Fibroblast of lung (primary cell): ENCODE measurements around the gene EML1. TPM values are rescaled to one million over a fixed set of nuclear protein-coding genes. Genes with fewer than 3 reads are reported as not detected.
"Not testable (repeated sequence)": the region's sequence is repeated elsewhere in the genome, so short reads cannot be mapped to it uniquely, and the experiment has no call there.

ENCODE experiments used
- DNase-seq, 2 donors: peaks; one replicate each; pipeline versions ENCODE4 v3.0.0 to v3.0.0-alpha.2; 2010; ENCODE audit warnings: low read depth in 2 of 2
- H2AFZ ChIP-seq: 2 replicates; pipeline ENCODE4 v1.5.1; 2012; ENCODE audit warnings: low read length, control low read depth, inconsistent platforms
- H3K27ac ChIP-seq: 2 replicates; pipeline ENCODE4 v1.5.1; 2011; ENCODE audit warnings: low read length, control low read depth; ENCODE audit not compliant: insufficient read depth
- H3K27me3 ChIP-seq: 2 replicates; pipeline ENCODE4 v1.5.1; 2011; ENCODE audit warnings: mild to moderate bottlenecking, low read length; ENCODE audit not compliant: control insufficient read depth, insufficient read depth
- H3K36me3 ChIP-seq: 2 replicates; pipeline ENCODE4 v1.5.1; 2011; ENCODE audit warnings: low read length; ENCODE audit not compliant: control insufficient read depth, insufficient read depth
- H3K4me1 ChIP-seq: 2 replicates; pipeline ENCODE4 v1.5.1; 2011; ENCODE audit warnings: low read length; ENCODE audit not compliant: control insufficient read depth, insufficient read depth; ENCODE audit errors: extremely low read depth
- H3K4me2 ChIP-seq: 2 replicates; pipeline ENCODE4 v1.5.1; 2011; ENCODE audit warnings: low read length, control low read depth; ENCODE audit not compliant: insufficient read depth; ENCODE audit errors: extremely low read depth
- H3K4me3 ChIP-seq, 4 experiments: fragments of 200-600 bp in 1 of 4; sonication (generic) in 1 of 4; replicated peaks in 1 of 4; 2 replicates each; pipeline ENCODE4 v1.5.1; 2011 to 2016; ENCODE audit warnings: low read length in 4 of 4, low read depth in 3 of 4, mild to moderate bottlenecking in 3 of 4, control low read depth in 2 of 4, inconsistent platforms in 1 of 4, mixed read lengths in 1 of 4; ENCODE audit not compliant: insufficient read depth in 1 of 4; ENCODE audit errors: control extremely low read depth in 1 of 4
- H3K79me2 ChIP-seq: 2 replicates; pipeline ENCODE4 v1.5.1; 2012; ENCODE audit warnings: mild to moderate bottlenecking, low read length, inconsistent platforms; ENCODE audit not compliant: control insufficient read depth, insufficient read depth
- H3K9ac ChIP-seq: 2 replicates; pipeline ENCODE4 v1.5.1; 2011; ENCODE audit warnings: mild to moderate bottlenecking, low read length, control low read depth; ENCODE audit not compliant: insufficient read depth
- H3K9me3 ChIP-seq: 2 replicates; pipeline ENCODE4 v1.5.1; 2012; ENCODE audit warnings: low read depth, low read length; ENCODE audit not compliant: control insufficient read depth, insufficient read depth
- H4K20me1 ChIP-seq: 2 replicates; pipeline ENCODE4 v1.5.1; 2011; ENCODE audit warnings: low read length; ENCODE audit not compliant: control insufficient read depth, insufficient read depth; ENCODE audit errors: extremely low read depth
- EZH2 ChIP-seq: IDR thresholded peaks from 2 replicates; pipeline ENCODE4 v1.5.1; 2012; ENCODE audit warnings: low read length, control low read depth, mild to moderate bottlenecking; ENCODE audit errors: missing control alignments
- polyA plus RNA-seq, 2 donors: library from polyadenylated mRNA; depleted of rRNA in 1 of 2; stranded (reverse) in 1 of 2; unstranded in 1 of 2; fragments of >200 nt; gene quantifications; 2 replicates each; pipeline ENCODE4 v1.2.1, GENCODE V29; 2011 to 2012; ENCODE audit warnings: missing spikeins in 1 of 2
- total RNA-seq: library from RNA; depleted of rRNA; stranded (reverse); fragments of >200 nt; gene quantifications from 2 replicates; pipeline ENCODE4 v1.2.1, GENCODE V29; 2014
- TF ChIP-seq, protein P1 (sequence below), 2 donors: IDR thresholded peaks in 1 of 2; conservative IDR thresholded peaks in 1 of 2; 1 replicate in 1 of 2; 2 replicates in 1 of 2; pipeline ENCODE4 v1.5.1; 2011 to 2012; ENCODE audit warnings: low read length in 2 of 2, control low read depth in 1 of 2, inconsistent platforms in 1 of 2, low read depth in 1 of 2, mild to moderate bottlenecking in 1 of 2

EML1 gene
- total and polyA plus RNA-seq, 2 donors (not counting 1 experiment from before 2014, with no cell fraction given): 22.4 to 74.5 TPM

DNA sequence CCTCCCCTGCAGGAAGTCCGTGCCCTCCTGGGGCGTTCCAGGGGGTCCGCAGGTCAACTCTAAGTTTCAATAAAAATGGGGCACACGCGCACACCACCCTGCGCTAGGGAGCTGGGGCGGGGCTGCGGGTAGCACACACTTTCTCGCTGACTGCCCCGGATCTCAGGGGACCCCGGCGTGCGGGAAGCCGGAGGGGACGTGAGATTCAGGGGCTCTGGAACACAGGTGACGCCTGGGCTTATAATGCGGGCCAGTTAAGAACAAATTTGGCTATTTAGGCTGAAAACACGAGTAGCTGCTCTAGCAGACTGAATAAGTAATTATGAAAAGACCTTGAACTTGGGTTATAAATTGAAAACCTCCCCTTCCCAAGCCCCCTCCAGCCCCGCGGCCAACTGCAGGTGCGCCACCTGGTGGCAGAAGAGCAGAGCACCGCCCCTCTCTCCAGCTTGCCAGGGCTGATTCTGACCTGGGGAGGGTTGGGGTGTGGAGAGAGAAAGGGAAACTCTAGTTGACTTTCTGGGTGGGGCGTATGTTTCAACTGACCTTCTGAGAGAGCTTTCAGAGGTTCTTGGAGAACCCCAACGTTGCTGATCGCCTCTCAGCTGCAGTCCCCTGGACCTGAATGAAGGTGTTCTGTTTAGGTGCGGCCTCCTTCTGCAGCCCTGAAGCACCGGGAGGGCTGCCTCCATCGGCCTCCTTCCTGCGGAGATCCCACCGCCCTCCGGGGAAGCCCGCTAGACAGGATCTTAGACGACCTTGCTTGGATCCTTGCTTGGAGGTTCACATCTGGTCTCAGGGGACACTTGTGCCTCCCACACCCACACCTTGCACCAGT, 153.7 kb downstream of the EML1 start:
- DNase-seq: no peak
- Histone ChIP-seq H3K4me3 (no peak overlapping the region), H3K27ac (no peak overlapping the region), H3K79me2 (no peaks in the 10 kb centered on the region), H3K9ac (no peak overlapping the region), H3K4me2 (no peak overlapping the region), H3K9me3 (no peaks in the 10 kb centered on the region), H2AFZ (no peak overlapping the region), H3K27me3 (peaks cover 3% of the 10 kb centered on the region), H4K20me1 (no peaks in the 10 kb centered on the region), H3K36me3 (no peaks in the 10 kb centered on the region), H3K4me1 (no peaks in the 10 kb centered on the region)
- TF ChIP-seq, protein P1, sequence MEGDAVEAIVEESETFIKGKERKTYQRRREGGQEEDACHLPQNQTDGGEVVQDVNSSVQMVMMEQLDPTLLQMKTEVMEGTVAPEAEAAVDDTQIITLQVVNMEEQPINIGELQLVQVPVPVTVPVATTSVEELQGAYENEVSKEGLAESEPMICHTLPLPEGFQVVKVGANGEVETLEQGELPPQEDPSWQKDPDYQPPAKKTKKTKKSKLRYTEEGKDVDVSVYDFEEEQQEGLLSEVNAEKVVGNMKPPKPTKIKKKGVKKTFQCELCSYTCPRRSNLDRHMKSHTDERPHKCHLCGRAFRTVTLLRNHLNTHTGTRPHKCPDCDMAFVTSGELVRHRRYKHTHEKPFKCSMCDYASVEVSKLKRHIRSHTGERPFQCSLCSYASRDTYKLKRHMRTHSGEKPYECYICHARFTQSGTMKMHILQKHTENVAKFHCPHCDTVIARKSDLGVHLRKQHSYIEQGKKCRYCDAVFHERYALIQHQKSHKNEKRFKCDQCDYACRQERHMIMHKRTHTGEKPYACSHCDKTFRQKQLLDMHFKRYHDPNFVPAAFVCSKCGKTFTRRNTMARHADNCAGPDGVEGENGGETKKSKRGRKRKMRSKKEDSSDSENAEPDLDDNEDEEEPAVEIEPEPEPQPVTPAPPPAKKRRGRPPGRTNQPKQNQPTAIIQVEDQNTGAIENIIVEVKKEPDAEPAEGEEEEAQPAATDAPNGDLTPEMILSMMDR (conservative IDR thresholded peaks at IDR 0.05 in 1 of 2, IDR thresholded peaks at IDR 0.05 in 1 of 2; ENCODE audit: low read depth in 1 of 2, low read length in 2 of 2): peak; percentile 84 to 87
- TF ChIP-seq EZH2: no peak

DNA sequence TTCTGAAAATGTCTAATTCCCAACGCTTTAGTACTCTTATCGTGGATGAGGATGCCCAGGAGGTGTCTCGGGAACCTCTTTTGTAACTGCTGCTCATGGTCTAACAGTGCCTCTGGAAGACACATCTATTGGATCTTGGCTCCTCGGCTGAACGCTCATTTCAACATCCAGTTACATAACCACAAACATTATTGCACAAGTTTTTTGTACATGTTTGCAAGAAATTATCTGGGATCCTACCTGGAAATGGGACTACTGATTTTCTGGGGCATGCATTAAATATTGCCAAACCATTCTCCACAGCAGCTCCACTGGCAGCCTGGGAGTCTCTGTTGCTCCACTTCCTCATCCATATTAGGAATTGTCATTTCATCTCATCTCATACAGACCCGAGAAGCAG, 154.5 kb downstream of the EML1 start:
- no peak for DNase-seq
- no peak overlapping the region for H3K4me2 ChIP-seq

DNA sequence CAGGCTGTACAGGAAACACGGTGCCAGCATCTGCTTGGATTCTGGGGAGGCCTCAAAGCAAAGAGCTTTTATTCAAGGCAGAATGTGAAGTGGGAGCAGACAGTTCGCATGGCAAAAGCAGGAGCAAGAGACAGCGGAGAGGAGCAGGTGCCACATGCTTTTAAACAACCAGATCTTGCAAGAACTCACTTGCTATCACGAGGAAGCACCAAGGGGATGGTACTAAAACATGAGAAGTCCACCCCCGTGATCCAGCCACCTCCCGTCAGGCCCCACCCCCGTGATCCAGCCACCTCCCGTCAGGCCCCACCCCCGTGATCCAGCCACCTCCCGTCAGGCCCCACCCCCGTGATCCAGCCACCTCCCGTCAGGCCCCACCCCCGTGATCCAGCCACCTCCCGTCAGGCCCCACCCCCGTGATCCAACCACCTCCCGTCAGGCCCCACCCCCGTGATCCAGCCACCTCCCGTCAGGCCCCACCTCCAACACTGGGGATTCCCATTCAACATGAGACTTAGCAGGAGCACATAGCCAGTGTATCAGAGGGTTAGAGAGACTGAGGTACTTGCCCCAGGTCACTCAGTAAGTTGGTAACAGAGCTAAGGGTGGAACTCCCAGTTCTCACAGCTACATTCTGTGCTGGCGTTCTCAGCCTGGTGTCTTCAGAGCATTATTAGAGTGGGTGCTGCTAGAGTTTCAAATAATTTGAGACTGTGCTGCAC, 156.0 kb downstream of the EML1 start:
- not testable (repeated sequence) for H4K20me1 ChIP-seq, H3K9me3 ChIP-seq, H3K27me3 ChIP-seq, H3K36me3 ChIP-seq, H3K27ac ChIP-seq, H3K4me1 ChIP-seq, H3K79me2 ChIP-seq, H2AFZ ChIP-seq, H3K4me2 ChIP-seq, H3K9ac ChIP-seq, DNase-seq, H3K4me3 ChIP-seq

More for the DNA sequence above, 154.5 kb downstream of the EML1 start:
- Histone ChIP-seq H3K36me3 (no peaks in the 10 kb centered on the region), H3K9ac (no peak overlapping the region), H3K27ac (no peak overlapping the region), H3K4me3 (no peak overlapping the region), H2AFZ (no peak overlapping the region), H4K20me1 (no peaks in the 10 kb centered on the region), H3K9me3 (no peaks in the 10 kb centered on the region), H3K27me3 (peaks cover 3% of the 10 kb centered on the region), H3K79me2 (no peaks in the 10 kb centered on the region), H3K4me1 (no peaks in the 10 kb centered on the region)
- TF ChIP-seq, protein P1 (conservative IDR thresholded peaks at IDR 0.05 in 1 of 2, IDR thresholded peaks at IDR 0.05 in 1 of 2; ENCODE audit: low read depth in 1 of 2, low read length in 2 of 2): no peak
- TF ChIP-seq EZH2: no peak
